ENCODE data around the gene WDR7. TPM values are rescaled to one million over a fixed set of nuclear protein-coding genes. Genes with fewer than 3 reads are reported as not detected.

WDR7 gene
- total RNA-seq, 4 donors from 2014 or later, result 19.3 to 51.4 (median 28.8) TPM

DNA sequence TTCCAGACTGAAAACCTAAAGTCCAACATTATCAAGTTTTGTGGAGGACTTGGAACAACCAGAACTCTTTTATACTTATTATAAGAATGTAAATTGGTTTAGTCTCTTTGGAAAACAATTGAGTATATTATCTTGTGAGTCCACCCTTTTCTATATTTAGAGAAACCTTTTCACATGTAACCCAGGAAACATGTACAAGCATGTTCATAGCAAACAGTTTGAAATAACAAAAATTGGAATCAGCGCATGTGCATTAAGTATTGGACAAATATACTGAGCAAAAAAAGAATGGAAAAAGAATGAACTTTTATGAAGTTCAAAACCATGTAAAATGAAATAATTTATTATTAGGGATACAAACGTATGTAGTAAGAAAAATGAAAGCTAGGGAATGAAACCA, 246.0 kb downstream of the WDR7 start:
- no peak overlapping the region for H3K27ac ChIP-seq
- peaks cover 0 to 4% (median 0%) of the 10 kb centered on the region in 3 donors for H3K4me1 ChIP-seq
- no peaks in the 10 kb centered on the region for H3K9me3 ChIP-seq
- no peaks in the 10 kb centered on the region for H3K36me3 ChIP-seq
- no peak overlapping the region for H3K4me3 ChIP-seq
- no peak for ATAC-seq
- H3K27me3 ChIP-seq, result no peaks in the 10 kb centered on the region
- TF ChIP-seq POLR2AphosphoS5 (IDR thresholded peaks at IDR 0.05) (no peak), POLR2A (IDR thresholded peaks at IDR 0.05) (no peak), EP300 (IDR thresholded peaks at IDR 0.05) (no peak)
- TF ChIP-seq, protein P1, sequence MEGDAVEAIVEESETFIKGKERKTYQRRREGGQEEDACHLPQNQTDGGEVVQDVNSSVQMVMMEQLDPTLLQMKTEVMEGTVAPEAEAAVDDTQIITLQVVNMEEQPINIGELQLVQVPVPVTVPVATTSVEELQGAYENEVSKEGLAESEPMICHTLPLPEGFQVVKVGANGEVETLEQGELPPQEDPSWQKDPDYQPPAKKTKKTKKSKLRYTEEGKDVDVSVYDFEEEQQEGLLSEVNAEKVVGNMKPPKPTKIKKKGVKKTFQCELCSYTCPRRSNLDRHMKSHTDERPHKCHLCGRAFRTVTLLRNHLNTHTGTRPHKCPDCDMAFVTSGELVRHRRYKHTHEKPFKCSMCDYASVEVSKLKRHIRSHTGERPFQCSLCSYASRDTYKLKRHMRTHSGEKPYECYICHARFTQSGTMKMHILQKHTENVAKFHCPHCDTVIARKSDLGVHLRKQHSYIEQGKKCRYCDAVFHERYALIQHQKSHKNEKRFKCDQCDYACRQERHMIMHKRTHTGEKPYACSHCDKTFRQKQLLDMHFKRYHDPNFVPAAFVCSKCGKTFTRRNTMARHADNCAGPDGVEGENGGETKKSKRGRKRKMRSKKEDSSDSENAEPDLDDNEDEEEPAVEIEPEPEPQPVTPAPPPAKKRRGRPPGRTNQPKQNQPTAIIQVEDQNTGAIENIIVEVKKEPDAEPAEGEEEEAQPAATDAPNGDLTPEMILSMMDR (IDR thresholded peaks at IDR 0.05), result no peak
- 50 to 76% methylated on average over 2 of the region's 2 CpGs for WGBS, 2 donors (ENCODE audit: low coverage in 1 of 2)

DNA sequence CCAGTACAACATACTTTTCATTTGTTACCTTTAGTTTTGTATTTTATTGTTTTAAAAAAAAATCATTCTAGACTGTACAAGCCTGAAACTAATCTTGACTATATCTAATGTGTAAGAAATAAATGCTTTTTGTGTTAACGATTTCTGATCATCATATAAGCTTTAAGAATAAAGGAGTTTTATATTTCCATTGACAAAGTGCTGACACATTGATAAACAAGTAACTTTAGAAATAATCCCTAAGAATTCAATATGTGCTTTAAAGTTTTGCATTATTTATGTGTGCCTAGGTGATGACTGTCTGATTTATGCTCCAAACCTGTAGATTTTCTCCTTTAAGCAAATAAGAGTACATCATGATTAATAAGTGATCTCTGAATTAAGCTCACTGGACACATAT, 248.5 kb downstream of the WDR7 start:
- Histone ChIP-seq H3K27me3 (no peaks in the 10 kb centered on the region), H3K9me3 (no peaks in the 10 kb centered on the region), H3K4me3 (no peak overlapping the region), H3K4me1 (peaks cover 0 to 4% (median 0%) of the 10 kb centered on the region in 3 donors), H3K27ac (no peak overlapping the region), H3K36me3 (no peaks in the 10 kb centered on the region)
- 96 to 100% methylated on average over 1 of the region's 1 CpG for WGBS, 2 donors (ENCODE audit: low coverage in 1 of 2)
- TF ChIP-seq POLR2A (IDR thresholded peaks at IDR 0.05) (no peak), EP300 (IDR thresholded peaks at IDR 0.05) (no peak)
- ATAC-seq, result no peak

DNA sequence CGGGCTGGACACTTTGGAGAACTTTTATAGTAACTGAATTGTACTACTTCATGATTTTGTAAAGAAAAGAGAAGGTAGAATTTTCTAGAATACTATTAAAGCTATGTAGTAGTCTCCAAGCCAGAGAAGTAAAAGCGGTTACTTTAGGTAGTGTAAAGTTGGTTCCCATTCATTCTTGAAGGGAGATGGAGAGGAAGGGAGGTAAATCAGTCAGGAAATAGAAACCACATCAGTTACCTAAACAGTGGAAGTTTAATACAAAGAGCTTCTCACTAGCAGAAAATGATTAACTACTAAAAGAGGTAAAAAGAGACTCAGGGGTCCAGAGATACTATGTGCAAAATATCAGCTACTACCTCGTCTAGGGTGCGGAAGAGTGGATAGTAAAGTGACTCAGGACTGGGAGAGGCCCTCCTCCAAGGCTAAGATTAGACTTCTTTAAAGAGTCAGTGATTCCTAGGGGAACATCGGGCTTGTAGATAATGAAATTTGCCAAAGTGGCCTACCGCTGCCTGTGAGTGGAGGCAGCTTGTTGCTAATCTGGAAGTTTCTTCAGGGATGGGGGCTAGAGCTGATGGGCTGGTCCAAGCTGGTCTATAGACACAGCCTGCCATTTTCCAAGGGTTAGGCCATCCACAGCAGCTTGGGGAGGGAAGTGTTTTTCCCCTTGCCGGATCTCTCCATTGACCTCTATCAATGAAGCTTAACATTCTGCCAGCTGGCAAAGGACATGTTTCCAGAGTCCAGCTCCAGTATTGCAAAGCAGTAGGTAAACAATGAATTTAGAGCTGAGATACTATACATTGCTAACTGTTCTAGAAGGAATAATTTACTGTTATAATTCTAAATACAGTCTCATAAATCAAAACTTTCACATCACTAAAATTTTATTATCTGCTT, 249.3 kb downstream of the WDR7 start:
- H3K27me3 ChIP-seq, result no peaks in the 10 kb centered on the region
- H3K9me3 ChIP-seq, result no peaks in the 10 kb centered on the region
- no peak overlapping the region for H3K27ac ChIP-seq
- TF ChIP-seq EP300 (IDR thresholded peaks at IDR 0.05) (no peak), POLR2AphosphoS5 (IDR thresholded peaks at IDR 0.05) (no peak), POLR2A (IDR thresholded peaks at IDR 0.05) (no peak)
- TF ChIP-seq, protein P1 (IDR thresholded peaks at IDR 0.05), result no peak
- no peaks in the 10 kb centered on the region for H3K36me3 ChIP-seq
- no peak for ATAC-seq
- 89 to 94% methylated on average over 4 to 7 of the region's 7 CpGs for WGBS, 2 donors (ENCODE audit: low coverage in 1 of 2)
- H3K4me1 ChIP-seq, result peaks cover 0 to 4% (median 0%) of the 10 kb centered on the region in 3 donors
- H3K4me3 ChIP-seq, result no peak overlapping the region

DNA sequence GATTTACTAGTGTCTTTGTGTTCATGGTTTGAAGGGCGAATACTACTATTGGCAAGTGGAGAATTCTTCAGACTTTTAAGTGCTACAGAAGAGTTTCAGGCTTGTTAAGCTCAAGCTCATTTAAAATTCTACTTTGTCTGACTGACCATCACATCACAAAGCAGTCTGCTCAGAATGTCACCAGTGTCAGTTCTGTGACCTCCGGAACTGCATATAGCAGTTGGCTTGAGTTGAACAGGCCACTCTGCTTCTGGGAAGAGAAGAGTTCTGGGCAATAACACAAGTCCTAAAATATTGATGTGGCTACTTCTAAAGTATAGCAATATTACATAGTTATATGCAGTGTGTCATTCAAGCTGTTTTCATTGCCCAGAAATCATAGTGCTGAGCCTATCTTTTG, 250.8 kb downstream of the WDR7 start:
- Histone ChIP-seq H3K9me3 (no peaks in the 10 kb centered on the region), H3K4me3 (no peak overlapping the region), H3K27me3 (no peaks in the 10 kb centered on the region), H3K36me3 (no peaks in the 10 kb centered on the region), H3K27ac (no peak overlapping the region), H3K4me1 (peaks cover 0 to 4% (median 0%) of the 10 kb centered on the region in 3 donors)
- ATAC-seq, result no peak
- WGBS, 2 donors (ENCODE audit: low coverage in 1 of 2), result 96 to 100% methylated on average over 2 of the region's 2 CpGs
- TF ChIP-seq POLR2AphosphoS5 (IDR thresholded peaks at IDR 0.05) (no peak), EP300 (IDR thresholded peaks at IDR 0.05) (no peak), POLR2A (IDR thresholded peaks at IDR 0.05) (no peak)
- TF ChIP-seq, protein P1 (IDR thresholded peaks at IDR 0.05), result no peak

DNA sequence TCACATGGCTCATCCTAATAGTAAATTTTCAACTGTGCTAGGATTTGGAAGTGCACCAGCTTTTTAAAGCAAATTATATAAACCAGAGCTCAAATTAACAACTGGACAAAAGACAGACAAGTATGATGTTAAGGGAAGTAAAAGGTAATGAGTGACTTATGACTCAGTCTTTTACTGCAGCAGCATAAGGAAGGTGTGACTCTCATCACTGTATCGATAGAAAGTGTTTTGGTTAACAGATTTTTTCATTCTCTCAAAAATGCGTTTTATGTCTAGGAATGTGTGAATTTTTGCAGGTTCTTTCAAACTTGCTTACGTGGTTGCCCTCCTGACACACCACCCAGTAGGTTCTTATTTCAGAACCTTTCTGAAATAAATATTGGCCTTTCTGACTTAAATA, 251.5 kb downstream of the WDR7 start:
- no peaks in the 10 kb centered on the region for H3K27me3 ChIP-seq
- no peak overlapping the region for H3K27ac ChIP-seq
- no peaks in the 10 kb centered on the region for H3K36me3 ChIP-seq
- peaks cover 0 to 4% (median 0%) of the 10 kb centered on the region in 3 donors for H3K4me1 ChIP-seq
- 71 to 81% methylated on average over 2 to 3 of the region's 3 CpGs for WGBS, 2 donors (ENCODE audit: low coverage in 1 of 2)
- H3K9me3 ChIP-seq, result no peaks in the 10 kb centered on the region
- no peak overlapping the region for H3K4me3 ChIP-seq
- no peak for TF ChIP-seq POLR2A (IDR thresholded peaks at IDR 0.05)
- no peak for TF ChIP-seq EP300 (IDR thresholded peaks at IDR 0.05)
- no peak for TF ChIP-seq POLR2AphosphoS5 (IDR thresholded peaks at IDR 0.05)
- TF ChIP-seq, protein P1 (IDR thresholded peaks at IDR 0.05), result no peak
- no peak for ATAC-seq

Data from gastroesophageal sphincter (tissue), 4 donors.